Esophagus squamous epithelium (tissue), 4 donors: ENCODE measurements around the gene GPR27.

Experiments
- POLR2A ChIP-seq, 4 donors: fragments of 450-650 bp; IDR thresholded peaks; one replicate each; pipeline ENCODE4 v1.6.1; 2017; ENCODE audit warnings: antibody characterized with exemption in 4 of 4, mild to moderate bottlenecking in 4 of 4, moderate library complexity in 3 of 4
- TF ChIP-seq, protein P1 (sequence below), 6 experiments: fragments of 450-650 bp in 4 of 6; fragments of 200-600 bp in 2 of 6; sonication (generic) in 2 of 6; IDR thresholded peaks; one replicate each; pipeline ENCODE4 v1.5.1; 2016 to 2019; ENCODE audit warnings: antibody characterized with exemption in 6 of 6, mild to moderate bottlenecking in 4 of 6, moderate library complexity in 4 of 6

- TF ChIP-seq POLR2A (IDR thresholded peaks at IDR 0.05), result no peak
- TF ChIP-seq, protein P1, sequence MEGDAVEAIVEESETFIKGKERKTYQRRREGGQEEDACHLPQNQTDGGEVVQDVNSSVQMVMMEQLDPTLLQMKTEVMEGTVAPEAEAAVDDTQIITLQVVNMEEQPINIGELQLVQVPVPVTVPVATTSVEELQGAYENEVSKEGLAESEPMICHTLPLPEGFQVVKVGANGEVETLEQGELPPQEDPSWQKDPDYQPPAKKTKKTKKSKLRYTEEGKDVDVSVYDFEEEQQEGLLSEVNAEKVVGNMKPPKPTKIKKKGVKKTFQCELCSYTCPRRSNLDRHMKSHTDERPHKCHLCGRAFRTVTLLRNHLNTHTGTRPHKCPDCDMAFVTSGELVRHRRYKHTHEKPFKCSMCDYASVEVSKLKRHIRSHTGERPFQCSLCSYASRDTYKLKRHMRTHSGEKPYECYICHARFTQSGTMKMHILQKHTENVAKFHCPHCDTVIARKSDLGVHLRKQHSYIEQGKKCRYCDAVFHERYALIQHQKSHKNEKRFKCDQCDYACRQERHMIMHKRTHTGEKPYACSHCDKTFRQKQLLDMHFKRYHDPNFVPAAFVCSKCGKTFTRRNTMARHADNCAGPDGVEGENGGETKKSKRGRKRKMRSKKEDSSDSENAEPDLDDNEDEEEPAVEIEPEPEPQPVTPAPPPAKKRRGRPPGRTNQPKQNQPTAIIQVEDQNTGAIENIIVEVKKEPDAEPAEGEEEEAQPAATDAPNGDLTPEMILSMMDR (IDR thresholded peaks at IDR 0.05), result no peak
Measured at GRCh38 chr3:71786217-71786549, 32.5 kb downstream of the GPR27 start.
